ENCODE results near the gene TP53AIP1. TPM values are rescaled to one million over a fixed set of nuclear protein-coding genes. Genes with fewer than 3 reads are reported as not detected.

Gene TP53AIP1
- not detected in 2 replicates for total RNA-seq

GRCh38 chr11:128942817-128943427, at the start of gene TP53AIP1:
TP53AIP1 (minus strand) TSS chr11:128942871; CDS start chr11:128937818, 5,053 bp downstream.

GRCh38 chr11:128890543-128891368, 51.9 kb downstream of the TP53AIP1 start, which contains the start of gene KCNJ5:
KCNJ5 (plus strand) TSS chr11:128891356; CDS start chr11:128911274, 19,918 bp downstream.

Other genes with a start within 250 kb of the TP53AIP1 start
- gene FLI1, start 248.8 kb downstream of the TP53AIP1 start, total RNA-seq = 3.0 and 4.8 TPM in 2 replicates
- not detected in 2 replicates for gene KCNJ1, start 75.6 kb downstream of the TP53AIP1 start, total RNA-seq
- gene KCNJ5, start 51.5 kb downstream of the TP53AIP1 start, total RNA-seq = under 0.01 TPM in 1 of 2 replicates, not detected in the other
- 2.2 and 2.8 TPM in 2 replicates for gene ARHGAP32, start 249.5 kb upstream of the TP53AIP1 start, total RNA-seq